Measurements from ENCODE around the gene MANEA.
"Not testable (repeated sequence)": the region's sequence is repeated elsewhere in the genome, so short reads cannot be mapped to it uniquely, and the experiment has no call there.

Gene MANEA, protein sequence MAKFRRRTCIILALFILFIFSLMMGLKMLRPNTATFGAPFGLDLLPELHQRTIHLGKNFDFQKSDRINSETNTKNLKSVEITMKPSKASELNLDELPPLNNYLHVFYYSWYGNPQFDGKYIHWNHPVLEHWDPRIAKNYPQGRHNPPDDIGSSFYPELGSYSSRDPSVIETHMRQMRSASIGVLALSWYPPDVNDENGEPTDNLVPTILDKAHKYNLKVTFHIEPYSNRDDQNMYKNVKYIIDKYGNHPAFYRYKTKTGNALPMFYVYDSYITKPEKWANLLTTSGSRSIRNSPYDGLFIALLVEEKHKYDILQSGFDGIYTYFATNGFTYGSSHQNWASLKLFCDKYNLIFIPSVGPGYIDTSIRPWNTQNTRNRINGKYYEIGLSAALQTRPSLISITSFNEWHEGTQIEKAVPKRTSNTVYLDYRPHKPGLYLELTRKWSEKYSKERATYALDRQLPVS

DNA sequence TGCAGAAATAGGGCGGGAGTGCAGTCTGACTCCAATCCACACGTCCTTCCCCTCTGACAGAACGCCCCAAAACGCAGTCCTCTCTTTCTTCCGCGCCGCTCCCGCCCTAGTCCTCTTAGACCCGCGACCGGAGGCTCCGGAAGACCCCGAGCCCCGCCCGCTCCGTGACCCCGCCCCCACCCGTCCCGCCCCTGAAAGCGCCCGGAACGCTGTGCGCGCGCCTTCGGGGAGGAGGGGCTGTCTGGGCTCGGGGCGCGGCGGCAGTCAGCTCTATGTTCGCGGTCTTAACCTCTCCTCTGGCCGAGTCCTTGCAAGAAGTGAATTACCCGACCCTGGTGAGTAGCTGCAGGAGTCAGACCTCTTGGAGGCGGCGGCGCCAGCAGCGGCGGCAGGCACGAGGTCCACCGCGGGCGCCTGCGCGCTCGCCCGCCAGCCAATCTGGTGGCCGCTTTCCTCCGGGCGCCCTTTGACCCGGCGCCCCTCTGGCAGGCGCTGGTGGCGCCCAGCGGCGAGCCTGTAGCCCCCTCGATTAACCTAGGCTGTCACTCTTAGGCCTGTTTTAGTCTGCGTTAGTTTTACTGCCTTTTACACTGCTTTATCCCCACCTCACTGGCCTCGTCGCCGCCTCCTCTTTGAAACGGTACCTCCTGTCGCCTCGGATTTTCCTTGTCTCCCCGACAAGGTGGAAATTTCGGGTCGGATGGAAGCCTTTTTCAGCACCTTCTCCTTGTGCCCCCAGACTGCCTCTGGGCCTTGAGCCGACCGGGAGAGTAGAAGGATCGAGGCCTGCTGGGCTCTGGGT is at the start of gene MANEA:
Gene MANEA, plus strand, starts transcription at position 232 of the 802 bp plus-strand sequence. CDS start 8,905 bp downstream, outside the sequence.
- Mint-ChIP-seq H3K4me1 (ENCODE audit: low read depth) (peaks cover 50% of the 10 kb centered on the region), H3K4me3 (peak within 1 kb of the TSS; percentile 97), H3K27me3 (ENCODE audit: low read depth) (no peaks in the 10 kb centered on the region), H3K9me3 (no peaks in the 10 kb centered on the region), H3K36me3 (ENCODE audit: low read depth) (peaks cover 23% of the 10 kb centered on the region), H3K27ac (peak within 1 kb of the TSS; percentile 99)
- DNase-seq (ENCODE audit: low spot score): peak; percentile 80

GRCh38 chr6:95529762-95530161 is 47.6 kb upstream of the MANEA start:
- Mint-ChIP-seq H3K4me1 (ENCODE audit: low read depth) (no peaks in the 10 kb centered on the region), H3K27me3 (ENCODE audit: low read depth) (peaks cover 3% of the 10 kb centered on the region), H3K9me3 (no peaks in the 10 kb centered on the region), H3K36me3 (ENCODE audit: low read depth) (no peaks in the 10 kb centered on the region), H3K27ac (no peak overlapping the region), H3K4me3 (no peak overlapping the region)
- no peak for DNase-seq (ENCODE audit: low spot score)

GRCh38 chr6:95530176-95530819 is 47.0 kb upstream of the MANEA start:
- no peak overlapping the region for H3K27ac Mint-ChIP-seq
- H3K27me3 Mint-ChIP-seq (ENCODE audit: low read depth): no peaks in the 10 kb centered on the region
- H3K9me3 Mint-ChIP-seq: no peaks in the 10 kb centered on the region
- no peaks in the 10 kb centered on the region for H3K36me3 Mint-ChIP-seq (ENCODE audit: low read depth)
- no peak overlapping the region for H3K4me3 Mint-ChIP-seq
- no peaks in the 10 kb centered on the region for H3K4me1 Mint-ChIP-seq (ENCODE audit: low read depth)
- no peak for DNase-seq (ENCODE audit: low spot score)

DNA sequence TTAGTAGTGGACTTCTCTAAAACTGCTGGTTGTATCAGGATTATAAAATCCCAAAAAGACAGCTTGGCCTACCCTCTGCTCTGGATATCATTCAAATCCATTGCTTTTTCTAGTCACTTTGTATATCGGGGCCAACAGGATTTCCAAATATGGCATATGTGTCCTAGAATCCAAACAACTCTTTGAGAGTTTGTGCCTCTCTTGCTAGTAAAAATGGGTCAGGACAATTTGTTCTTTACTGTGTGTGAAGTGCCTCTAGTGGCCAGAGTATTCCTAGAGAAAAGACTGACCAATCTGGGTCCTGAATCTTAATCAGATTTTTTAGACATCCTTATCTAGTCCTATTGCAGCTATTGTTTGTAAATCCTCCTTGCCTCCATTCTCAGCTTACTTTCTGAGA is 33.5 kb upstream of the MANEA start:
- H3K9me3 Mint-ChIP-seq: no peaks in the 10 kb centered on the region
- no peak for DNase-seq (ENCODE audit: low spot score)
- H3K27me3 Mint-ChIP-seq (ENCODE audit: low read depth): peaks cover 3% of the 10 kb centered on the region
- no peaks in the 10 kb centered on the region for H3K36me3 Mint-ChIP-seq (ENCODE audit: low read depth)
- H3K4me1 Mint-ChIP-seq (ENCODE audit: low read depth): no peaks in the 10 kb centered on the region
- no peak overlapping the region for H3K27ac Mint-ChIP-seq
- no peak overlapping the region for H3K4me3 Mint-ChIP-seq

GRCh38 chr6:95544517-95545225 is 32.7 kb upstream of the MANEA start:
- no peaks in the 10 kb centered on the region for H3K4me1 Mint-ChIP-seq (ENCODE audit: low read depth)
- H3K9me3 Mint-ChIP-seq: no peaks in the 10 kb centered on the region
- H3K27me3 Mint-ChIP-seq (ENCODE audit: low read depth): peaks cover 3% of the 10 kb centered on the region
- H3K4me3 Mint-ChIP-seq: no peak overlapping the region
- no peak overlapping the region for H3K27ac Mint-ChIP-seq
- DNase-seq (ENCODE audit: low spot score): no peak
- H3K36me3 Mint-ChIP-seq (ENCODE audit: low read depth): no peaks in the 10 kb centered on the region

- Mint-ChIP-seq H3K27ac (no peak overlapping the region), H3K36me3 (ENCODE audit: low read depth) (no peaks in the 10 kb centered on the region), H3K4me1 (ENCODE audit: low read depth) (no peaks in the 10 kb centered on the region), H3K9me3 (no peaks in the 10 kb centered on the region), H3K27me3 (ENCODE audit: low read depth) (peaks cover 5% of the 10 kb centered on the region), H3K4me3 (no peak overlapping the region)
- DNase-seq (ENCODE audit: low spot score): no peak
Observed at GRCh38 chr6:95545226-95545625, 32.1 kb upstream of the MANEA start.

DNA sequence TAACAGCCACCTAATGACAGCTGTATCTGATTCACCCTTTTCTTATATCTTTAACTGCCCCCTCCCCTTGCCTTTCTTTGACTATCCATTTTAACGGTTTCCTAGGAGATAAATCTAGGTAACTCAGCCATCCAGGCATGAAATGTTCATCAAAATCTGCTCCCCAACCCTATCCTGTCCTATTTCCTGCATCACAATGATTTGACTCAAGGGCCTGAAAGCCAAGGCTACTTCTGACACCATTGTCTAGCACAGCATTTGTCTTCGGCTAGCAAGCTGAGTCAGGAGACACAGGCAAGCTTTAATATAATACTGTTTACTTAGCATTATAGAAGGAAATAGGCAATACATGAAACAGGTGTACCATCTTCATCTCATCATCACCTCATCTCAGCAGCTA is 31.6 kb upstream of the MANEA start:
- Mint-ChIP-seq H3K9me3 (no peaks in the 10 kb centered on the region), H3K27me3 (ENCODE audit: low read depth) (peaks cover 5% of the 10 kb centered on the region), H3K4me3 (no peak overlapping the region), H3K4me1 (ENCODE audit: low read depth) (no peaks in the 10 kb centered on the region), H3K36me3 (ENCODE audit: low read depth) (no peaks in the 10 kb centered on the region), H3K27ac (no peak overlapping the region)
- no peak for DNase-seq (ENCODE audit: low spot score)

DNA sequence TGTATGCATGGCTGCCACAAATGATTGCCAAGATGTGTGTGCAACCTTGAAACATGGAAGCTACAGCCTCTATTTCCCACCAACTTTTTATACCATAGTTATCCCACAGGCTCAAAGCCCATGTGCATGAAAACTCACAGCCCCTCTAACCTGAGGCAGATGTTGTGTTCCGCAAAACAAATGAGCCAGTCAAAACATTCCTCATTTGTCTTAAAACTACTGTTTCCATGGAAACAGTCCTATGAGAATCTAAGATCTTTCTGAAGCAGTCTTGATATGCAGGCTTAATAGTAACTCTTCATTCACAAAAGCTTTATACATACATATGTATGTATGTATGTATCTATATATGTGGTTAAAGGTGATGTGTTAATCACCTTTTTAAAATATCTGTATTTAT is 31.2 kb upstream of the MANEA start:
- Mint-ChIP-seq H3K4me3 (no peak overlapping the region), H3K9me3 (no peaks in the 10 kb centered on the region), H3K4me1 (ENCODE audit: low read depth) (no peaks in the 10 kb centered on the region), H3K36me3 (ENCODE audit: low read depth) (no peaks in the 10 kb centered on the region), H3K27ac (no peak overlapping the region), H3K27me3 (ENCODE audit: low read depth) (peaks cover 5% of the 10 kb centered on the region)
- DNase-seq (ENCODE audit: low spot score): no peak

DNA sequence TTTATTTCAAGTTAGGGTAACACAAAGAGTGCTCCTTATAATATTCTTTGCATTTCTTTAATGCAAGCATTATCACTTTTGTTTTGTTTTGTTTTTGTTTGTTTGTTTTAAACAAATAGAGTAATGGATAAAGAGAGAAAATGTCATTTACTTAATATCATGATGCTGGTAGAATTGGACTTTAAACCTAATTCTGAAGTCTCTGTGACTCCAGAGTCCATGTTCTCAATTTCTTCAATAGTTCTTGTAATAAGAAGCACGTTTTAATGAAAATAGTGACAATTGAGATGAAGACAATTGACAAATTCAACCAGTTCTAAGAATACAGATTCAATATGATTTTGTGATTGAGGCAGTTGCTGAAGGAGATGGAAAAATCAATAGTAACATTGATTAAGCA is 30.3 kb upstream of the MANEA start:
- no peak for DNase-seq (ENCODE audit: low spot score)
- Mint-ChIP-seq H3K4me1 (ENCODE audit: low read depth) (no peaks in the 10 kb centered on the region), H3K27me3 (ENCODE audit: low read depth) (peaks cover 5% of the 10 kb centered on the region), H3K27ac (no peak overlapping the region), H3K36me3 (ENCODE audit: low read depth) (no peaks in the 10 kb centered on the region), H3K9me3 (no peaks in the 10 kb centered on the region), H3K4me3 (no peak overlapping the region)

DNA sequence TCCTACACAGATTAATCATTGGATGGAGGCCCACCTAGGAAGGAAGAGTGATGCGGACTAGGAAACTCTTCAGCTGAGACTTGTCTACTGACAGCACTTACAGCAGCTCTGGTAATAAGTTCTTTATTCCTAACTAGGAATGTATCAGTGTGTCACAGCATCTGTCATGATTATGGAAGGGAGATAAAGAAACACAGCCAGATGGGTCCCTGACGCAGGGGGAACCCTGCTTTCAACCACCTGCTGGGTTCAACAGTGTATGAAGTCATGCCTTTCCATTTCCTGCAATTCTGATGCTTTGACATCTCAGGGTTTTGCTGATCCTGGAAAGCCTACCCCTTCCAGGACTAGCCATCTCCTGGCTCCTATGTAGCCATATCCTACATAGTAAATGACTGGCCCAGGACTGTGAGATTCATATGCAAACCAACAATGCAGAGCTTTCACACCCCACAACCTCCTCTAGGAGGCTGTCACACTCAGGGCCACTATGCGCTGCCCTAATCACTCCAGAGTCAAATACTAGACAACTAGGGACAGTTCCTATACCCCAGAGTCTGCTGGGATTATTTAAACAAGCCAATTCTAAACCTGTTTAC is 29.0 kb upstream of the MANEA start:
- no peak for DNase-seq (ENCODE audit: low spot score)
- Mint-ChIP-seq H3K4me3 (no peak overlapping the region), H3K9me3 (no peaks in the 10 kb centered on the region), H3K27ac (no peak overlapping the region), H3K27me3 (ENCODE audit: low read depth) (peaks cover 7% of the 10 kb centered on the region), H3K36me3 (ENCODE audit: low read depth) (no peaks in the 10 kb centered on the region), H3K4me1 (ENCODE audit: low read depth) (no peaks in the 10 kb centered on the region)

- Mint-ChIP-seq H3K27ac (no peak overlapping the region), H3K4me3 (no peak overlapping the region), H3K36me3 (ENCODE audit: low read depth) (no peaks in the 10 kb centered on the region), H3K9me3 (no peaks in the 10 kb centered on the region), H3K4me1 (ENCODE audit: low read depth) (no peaks in the 10 kb centered on the region), H3K27me3 (ENCODE audit: low read depth) (peaks cover 4% of the 10 kb centered on the region)
- no peak for DNase-seq (ENCODE audit: low spot score)
Observed at GRCh38 chr6:95551678-95552324, 25.5 kb upstream of the MANEA start.

DNA sequence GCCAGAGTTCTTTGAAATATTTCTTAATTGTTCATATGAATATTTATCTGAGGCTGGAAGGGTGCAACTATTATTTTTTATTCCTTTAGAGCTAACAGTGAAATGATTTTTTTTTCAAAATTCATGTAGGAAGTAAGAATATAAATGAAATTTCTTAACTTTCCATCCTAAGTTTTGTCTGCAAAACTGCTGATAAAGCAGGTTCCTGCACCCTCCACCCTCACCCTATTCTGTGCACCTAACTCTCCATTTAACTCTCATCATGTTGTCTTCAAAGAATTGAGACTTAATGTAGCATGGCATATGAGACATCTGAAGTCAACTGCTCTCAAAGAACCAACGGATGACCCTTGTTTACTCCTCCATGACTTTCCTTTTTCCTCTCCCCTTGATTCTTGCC is 23.5 kb upstream of the MANEA start:
- no peaks in the 10 kb centered on the region for H3K36me3 Mint-ChIP-seq (ENCODE audit: low read depth)
- no peak for DNase-seq (ENCODE audit: low spot score)
- H3K9me3 Mint-ChIP-seq: no peaks in the 10 kb centered on the region
- H3K4me1 Mint-ChIP-seq (ENCODE audit: low read depth): no peaks in the 10 kb centered on the region
- no peak overlapping the region for H3K4me3 Mint-ChIP-seq
- no peak overlapping the region for H3K27ac Mint-ChIP-seq
- peaks cover 4% of the 10 kb centered on the region for H3K27me3 Mint-ChIP-seq (ENCODE audit: low read depth)

- not testable (repeated sequence) for H3K4me3 Mint-ChIP-seq; H3K36me3 Mint-ChIP-seq (ENCODE audit: low read depth); H3K9me3 Mint-ChIP-seq; DNase-seq (ENCODE audit: low spot score); H3K4me1 Mint-ChIP-seq (ENCODE audit: low read depth); H3K27me3 Mint-ChIP-seq (ENCODE audit: low read depth); H3K27ac Mint-ChIP-seq
Observed at GRCh38 chr6:95560956-95561355, 16.4 kb upstream of the MANEA start.
